ENCODE results near the gene WWTR1. TPM values are rescaled to one million over a fixed set of nuclear protein-coding genes. Genes with fewer than 3 reads are reported as not detected.

The WWTR1 gene
- polyA plus RNA-seq, 2 of the 4 experiments (the other 2 are of a cell fraction): 99.7 to 164 TPM

DNA sequence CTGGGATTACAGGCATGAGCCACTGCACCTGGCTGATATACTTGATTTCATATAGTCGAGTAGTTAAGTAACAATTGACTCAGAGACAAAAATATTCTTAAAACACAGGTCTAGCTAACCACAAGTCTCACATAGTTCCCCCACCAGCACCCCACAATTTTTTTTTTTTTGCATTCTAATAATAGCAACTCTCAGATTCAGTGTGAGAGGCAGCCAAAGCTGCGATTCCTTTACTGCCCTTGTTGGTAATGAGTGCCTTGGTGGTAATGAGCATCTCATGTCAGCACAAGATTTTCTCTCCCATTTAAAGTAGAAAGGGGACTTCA, 72.5 kb downstream of the WWTR1 start:
- H3K4me3 ChIP-seq: no peak overlapping the region
- FAIRE-seq (no peak), DNase-seq (ENCODE audit: low read depth in 1 of 2, low spot score in 1 of 2) (no peak), ATAC-seq (no peak)
- CTCF ChIA-PET: interaction anchor here (1.1 to 1.3 kb wide), 2 partner anchors 54 to 229 kb away, joined by 4 read pairs; no protein-coding TSS in a partner anchor
- peak overlapping the region; percentile 72 to 94; a peak in 5 of 6 replicates for H3K27ac ChIP-seq
- peak overlapping the region; percentile 59; the same call in 2 of the 3 replicates for H3K4me2 ChIP-seq
- 53% methylated on average over 2 of the region's 2 CpGs for WGBS (ENCODE audit: missing lambda C conversion rate)
- no peak for TF ChIP-seq HOXB5 (CRISPR knock-in tag; IDR thresholded peaks at IDR 0.05)
- no peak for TF ChIP-seq NFE2L2 (conservative IDR thresholded peaks at IDR 0.05; ENCODE audit: low read length)
- no peak for TF ChIP-seq ZNF302 (CRISPR knock-in tag; IDR thresholded peaks at IDR 0.05)
- TF ChIP-seq KDM5A (IDR thresholded peaks at IDR 0.05): no peak
- TF ChIP-seq, protein P1, sequence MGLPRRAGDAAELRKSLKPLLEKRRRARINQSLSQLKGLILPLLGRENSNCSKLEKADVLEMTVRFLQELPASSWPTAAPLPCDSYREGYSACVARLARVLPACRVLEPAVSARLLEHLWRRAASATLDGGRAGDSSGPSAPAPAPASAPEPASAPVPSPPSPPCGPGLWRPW (IDR thresholded peaks at IDR 0.05): no peak
- TF ChIP-seq, protein P2, sequence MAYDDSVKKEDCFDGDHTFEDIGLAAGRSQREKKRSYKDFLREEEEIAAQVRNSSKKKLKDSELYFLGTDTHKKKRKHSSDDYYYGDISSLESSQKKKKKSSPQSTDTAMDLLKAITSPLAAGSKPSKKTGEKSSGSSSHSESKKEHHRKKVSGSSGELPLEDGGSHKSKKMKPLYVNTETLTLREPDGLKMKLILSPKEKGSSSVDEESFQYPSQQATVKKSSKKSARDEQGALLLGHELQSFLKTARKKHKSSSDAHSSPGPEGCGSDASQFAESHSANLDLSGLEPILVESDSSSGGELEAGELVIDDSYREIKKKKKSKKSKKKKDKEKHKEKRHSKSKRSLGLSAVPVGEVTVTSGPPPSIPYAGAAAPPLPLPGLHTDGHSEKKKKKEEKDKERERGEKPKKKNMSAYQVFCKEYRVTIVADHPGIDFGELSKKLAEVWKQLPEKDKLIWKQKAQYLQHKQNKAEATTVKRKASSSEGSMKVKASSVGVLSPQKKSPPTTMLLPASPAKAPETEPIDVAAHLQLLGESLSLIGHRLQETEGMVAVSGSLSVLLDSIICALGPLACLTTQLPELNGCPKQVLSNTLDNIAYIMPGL (CRISPR knock-in tag; IDR thresholded peaks at IDR 0.05; ENCODE audit: borderline replicate concordance): no peak
- no peak for TF ChIP-seq ESRRA (IDR thresholded peaks at IDR 0.05; ENCODE audit: borderline replicate concordance, low read length)
- no peak for TF ChIP-seq FOXS1 (CRISPR knock-in tag; IDR thresholded peaks at IDR 0.05)
- TF ChIP-seq, protein P3, sequence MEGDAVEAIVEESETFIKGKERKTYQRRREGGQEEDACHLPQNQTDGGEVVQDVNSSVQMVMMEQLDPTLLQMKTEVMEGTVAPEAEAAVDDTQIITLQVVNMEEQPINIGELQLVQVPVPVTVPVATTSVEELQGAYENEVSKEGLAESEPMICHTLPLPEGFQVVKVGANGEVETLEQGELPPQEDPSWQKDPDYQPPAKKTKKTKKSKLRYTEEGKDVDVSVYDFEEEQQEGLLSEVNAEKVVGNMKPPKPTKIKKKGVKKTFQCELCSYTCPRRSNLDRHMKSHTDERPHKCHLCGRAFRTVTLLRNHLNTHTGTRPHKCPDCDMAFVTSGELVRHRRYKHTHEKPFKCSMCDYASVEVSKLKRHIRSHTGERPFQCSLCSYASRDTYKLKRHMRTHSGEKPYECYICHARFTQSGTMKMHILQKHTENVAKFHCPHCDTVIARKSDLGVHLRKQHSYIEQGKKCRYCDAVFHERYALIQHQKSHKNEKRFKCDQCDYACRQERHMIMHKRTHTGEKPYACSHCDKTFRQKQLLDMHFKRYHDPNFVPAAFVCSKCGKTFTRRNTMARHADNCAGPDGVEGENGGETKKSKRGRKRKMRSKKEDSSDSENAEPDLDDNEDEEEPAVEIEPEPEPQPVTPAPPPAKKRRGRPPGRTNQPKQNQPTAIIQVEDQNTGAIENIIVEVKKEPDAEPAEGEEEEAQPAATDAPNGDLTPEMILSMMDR (IDR thresholded peaks at IDR 0.05): no peak
- TF ChIP-seq, protein P4, sequence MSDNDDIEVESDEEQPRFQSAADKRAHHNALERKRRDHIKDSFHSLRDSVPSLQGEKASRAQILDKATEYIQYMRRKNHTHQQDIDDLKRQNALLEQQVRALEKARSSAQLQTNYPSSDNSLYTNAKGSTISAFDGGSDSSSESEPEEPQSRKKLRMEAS (IDR thresholded peaks at IDR 0.05): no peak
- no peak for TF ChIP-seq NPAS2 (CRISPR knock-in tag; IDR thresholded peaks at IDR 0.05; ENCODE audit: borderline replicate concordance)
- TF ChIP-seq CEBPB (IDR thresholded peaks at IDR 0.05): no peak
- no peak for TF ChIP-seq JUN (IDR thresholded peaks at IDR 0.05)
- TF ChIP-seq, protein P5, sequence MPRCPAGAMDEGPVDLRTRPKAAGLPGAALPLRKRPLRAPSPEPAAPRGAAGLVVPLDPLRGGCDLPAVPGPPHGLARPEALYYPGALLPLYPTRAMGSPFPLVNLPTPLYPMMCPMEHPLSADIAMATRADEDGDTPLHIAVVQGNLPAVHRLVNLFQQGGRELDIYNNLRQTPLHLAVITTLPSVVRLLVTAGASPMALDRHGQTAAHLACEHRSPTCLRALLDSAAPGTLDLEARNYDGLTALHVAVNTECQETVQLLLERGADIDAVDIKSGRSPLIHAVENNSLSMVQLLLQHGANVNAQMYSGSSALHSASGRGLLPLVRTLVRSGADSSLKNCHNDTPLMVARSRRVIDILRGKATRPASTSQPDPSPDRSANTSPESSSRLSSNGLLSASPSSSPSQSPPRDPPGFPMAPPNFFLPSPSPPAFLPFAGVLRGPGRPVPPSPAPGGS (IDR thresholded peaks at IDR 0.05): no peak
- TF ChIP-seq, protein P6, sequence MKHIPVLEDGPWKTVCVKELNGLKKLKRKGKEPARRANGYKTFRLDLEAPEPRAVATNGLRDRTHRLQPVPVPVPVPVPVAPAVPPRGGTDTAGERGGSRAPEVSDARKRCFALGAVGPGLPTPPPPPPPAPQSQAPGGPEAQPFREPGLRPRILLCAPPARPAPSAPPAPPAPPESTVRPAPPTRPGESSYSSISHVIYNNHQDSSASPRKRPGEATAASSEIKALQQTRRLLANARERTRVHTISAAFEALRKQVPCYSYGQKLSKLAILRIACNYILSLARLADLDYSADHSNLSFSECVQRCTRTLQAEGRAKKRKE (CRISPR knock-in tag; IDR thresholded peaks at IDR 0.05; ENCODE audit: low read depth): no peak
- TF ChIP-seq, protein P7, sequence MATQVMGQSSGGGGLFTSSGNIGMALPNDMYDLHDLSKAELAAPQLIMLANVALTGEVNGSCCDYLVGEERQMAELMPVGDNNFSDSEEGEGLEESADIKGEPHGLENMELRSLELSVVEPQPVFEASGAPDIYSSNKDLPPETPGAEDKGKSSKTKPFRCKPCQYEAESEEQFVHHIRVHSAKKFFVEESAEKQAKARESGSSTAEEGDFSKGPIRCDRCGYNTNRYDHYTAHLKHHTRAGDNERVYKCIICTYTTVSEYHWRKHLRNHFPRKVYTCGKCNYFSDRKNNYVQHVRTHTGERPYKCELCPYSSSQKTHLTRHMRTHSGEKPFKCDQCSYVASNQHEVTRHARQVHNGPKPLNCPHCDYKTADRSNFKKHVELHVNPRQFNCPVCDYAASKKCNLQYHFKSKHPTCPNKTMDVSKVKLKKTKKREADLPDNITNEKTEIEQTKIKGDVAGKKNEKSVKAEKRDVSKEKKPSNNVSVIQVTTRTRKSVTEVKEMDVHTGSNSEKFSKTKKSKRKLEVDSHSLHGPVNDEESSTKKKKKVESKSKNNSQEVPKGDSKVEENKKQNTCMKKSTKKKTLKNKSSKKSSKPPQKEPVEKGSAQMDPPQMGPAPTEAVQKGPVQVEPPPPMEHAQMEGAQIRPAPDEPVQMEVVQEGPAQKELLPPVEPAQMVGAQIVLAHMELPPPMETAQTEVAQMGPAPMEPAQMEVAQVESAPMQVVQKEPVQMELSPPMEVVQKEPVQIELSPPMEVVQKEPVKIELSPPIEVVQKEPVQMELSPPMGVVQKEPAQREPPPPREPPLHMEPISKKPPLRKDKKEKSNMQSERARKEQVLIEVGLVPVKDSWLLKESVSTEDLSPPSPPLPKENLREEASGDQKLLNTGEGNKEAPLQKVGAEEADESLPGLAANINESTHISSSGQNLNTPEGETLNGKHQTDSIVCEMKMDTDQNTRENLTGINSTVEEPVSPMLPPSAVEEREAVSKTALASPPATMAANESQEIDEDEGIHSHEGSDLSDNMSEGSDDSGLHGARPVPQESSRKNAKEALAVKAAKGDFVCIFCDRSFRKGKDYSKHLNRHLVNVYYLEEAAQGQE (IDR thresholded peaks at IDR 0.05): no peak
- H3K9me3 ChIP-seq: no peaks in the 10 kb centered on the region
- POLR2A ChIA-PET: no interaction called here
- peaks cover 98% of the 10 kb centered on the region for H3K4me1 ChIP-seq
